Measurements from ENCODE around the gene NLK.
"Not testable (repeated sequence)": the region's sequence is repeated elsewhere in the genome, so short reads cannot be mapped to it uniquely, and the experiment has no call there.

Gene NLK

GRCh38 chr17:28042657-28042720, at the start of gene NLK:
Gene NLK, plus strand, starts transcription at chr17:28042677. Its CDS starts 197 bp downstream, at chr17:28042874.
- no peak for DNase-seq (ENCODE audit: low read depth)

- no peak for DNase-seq (ENCODE audit: low read depth)
Measured at GRCh38 chr17:27993161-27993695, 49.2 kb upstream of the NLK start.

- DNase-seq (ENCODE audit: low read depth): no peak
Measured at GRCh38 chr17:27993723-27994310, 48.7 kb upstream of the NLK start.

GRCh38 chr17:27994586-27994985, 47.9 kb upstream of the NLK start:
- DNase-seq (ENCODE audit: low read depth): no peak

GRCh38 chr17:27995554-27995953, 46.9 kb upstream of the NLK start:
- DNase-seq (ENCODE audit: low read depth): no peak

GRCh38 chr17:27996202-27997043, 46.1 kb upstream of the NLK start:
- no peak for DNase-seq (ENCODE audit: low read depth)

- no peak for DNase-seq (ENCODE audit: low read depth)
Measured at GRCh38 chr17:27997044-27997401, 45.5 kb upstream of the NLK start.

GRCh38 chr17:27997522-27997921, 45.0 kb upstream of the NLK start:
- DNase-seq (ENCODE audit: low read depth): no peak

GRCh38 chr17:28001149-28001548, 41.3 kb upstream of the NLK start:
- DNase-seq (ENCODE audit: low read depth): no peak

- no peak for DNase-seq (ENCODE audit: low read depth)
Measured at GRCh38 chr17:28004344-28004743, 38.1 kb upstream of the NLK start.

GRCh38 chr17:28007925-28008324, 34.6 kb upstream of the NLK start:
- not testable (repeated sequence) for DNase-seq (ENCODE audit: low read depth)

- no peak for DNase-seq (ENCODE audit: low read depth)
Measured at GRCh38 chr17:28008513-28008912, 34.0 kb upstream of the NLK start.

GRCh38 chr17:28010406-28010805, 32.1 kb upstream of the NLK start:
- DNase-seq (ENCODE audit: low read depth): no peak

- no peak for DNase-seq (ENCODE audit: low read depth)
Measured at GRCh38 chr17:28018439-28019070, 23.9 kb upstream of the NLK start.

GRCh38 chr17:28020515-28020914, 22.0 kb upstream of the NLK start:
- DNase-seq (ENCODE audit: low read depth): no peak

GRCh38 chr17:28029044-28029443, 13.4 kb upstream of the NLK start:
- no peak for DNase-seq (ENCODE audit: low read depth)

GRCh38 chr17:28030386-28030785, 12.1 kb upstream of the NLK start:
- DNase-seq (ENCODE audit: low read depth): no peak

- no peak for DNase-seq (ENCODE audit: low read depth)
Measured at GRCh38 chr17:28031174-28031573, 11.3 kb upstream of the NLK start.

GRCh38 chr17:28033972-28034714, 8.3 kb upstream of the NLK start:
- peak; percentile 6 for DNase-seq (ENCODE audit: low read depth)

GRCh38 chr17:28035452-28035851, 7.0 kb upstream of the NLK start:
- not testable (repeated sequence) for DNase-seq (ENCODE audit: low read depth)

- not testable (repeated sequence) for DNase-seq (ENCODE audit: low read depth)
Measured at GRCh38 chr17:28035884-28036283, 6.6 kb upstream of the NLK start.

- DNase-seq (ENCODE audit: low read depth): no peak
Measured at GRCh38 chr17:28038802-28039201, 3.7 kb upstream of the NLK start.

- no peak for DNase-seq (ENCODE audit: low read depth)
Measured at GRCh38 chr17:28039251-28039650, 3.2 kb upstream of the NLK start.

All from fibroblast of the conjunctiva (primary cell).